ENCODE results near the gene LIN37. TPM values are rescaled to one million over a fixed set of nuclear protein-coding genes. Genes with fewer than 3 reads are reported as not detected.
"Not testable (repeated sequence)": the region's sequence is repeated elsewhere in the genome, so short reads cannot be mapped to it uniquely, and the experiment has no call there.

LIN37 gene
- total RNA-seq, 1 donor from 2014 or later, result 3.0 TPM

GRCh38 chr19:35719402-35720162, 28.8 kb upstream of the LIN37 start:
- DNase-seq (ENCODE audit: low read depth in 2 of 2), result no peak

- no peak for DNase-seq (ENCODE audit: low read depth in 2 of 2)
Observed at GRCh38 chr19:35720163-35720524, 28.2 kb upstream of the LIN37 start.

- DNase-seq (ENCODE audit: low read depth in 2 of 2), result no peak
Observed at GRCh38 chr19:35720648-35721047, 27.7 kb upstream of the LIN37 start.

- no peak for DNase-seq (ENCODE audit: low read depth in 2 of 2)
Observed at GRCh38 chr19:35721374-35721773, 27.0 kb upstream of the LIN37 start.

GRCh38 chr19:35722461-35722860, 25.9 kb upstream of the LIN37 start:
- no peak for DNase-seq (ENCODE audit: low read depth in 2 of 2)

GRCh38 chr19:35722897-35723296, 25.5 kb upstream of the LIN37 start:
- DNase-seq (ENCODE audit: low read depth in 2 of 2), result no peak

- DNase-seq (ENCODE audit: low read depth in 2 of 2), result no peak
Observed at GRCh38 chr19:35723671-35724070, 24.7 kb upstream of the LIN37 start.

- not testable (repeated sequence) for DNase-seq (ENCODE audit: low read depth in 2 of 2)
Observed at GRCh38 chr19:35724132-35724531, 24.2 kb upstream of the LIN37 start.

- no peak for DNase-seq (ENCODE audit: low read depth in 2 of 2)
Observed at GRCh38 chr19:35724560-35724959, 23.8 kb upstream of the LIN37 start.

GRCh38 chr19:35725216-35725861, 23.0 kb upstream of the LIN37 start:
- no peak for DNase-seq (ENCODE audit: low read depth in 2 of 2)

- DNase-seq (ENCODE audit: low read depth in 2 of 2), result no peak
Observed at GRCh38 chr19:35727053-35727955, 21.1 kb upstream of the LIN37 start.

GRCh38 chr19:35727956-35728706, 20.2 kb upstream of the LIN37 start:
- DNase-seq (ENCODE audit: low read depth in 2 of 2), result no peak

- DNase-seq (ENCODE audit: low read depth in 2 of 2), result no peak
Observed at GRCh38 chr19:35729021-35729420, 19.4 kb upstream of the LIN37 start.

- no peak for DNase-seq (ENCODE audit: low read depth in 2 of 2)
Observed at GRCh38 chr19:35729763-35730162, 18.6 kb upstream of the LIN37 start.

GRCh38 chr19:35730326-35730725, 18.1 kb upstream of the LIN37 start:
- DNase-seq (ENCODE audit: low read depth in 2 of 2), result no peak

GRCh38 chr19:35731353-35731752, 17.0 kb upstream of the LIN37 start:
- DNase-seq (ENCODE audit: low read depth in 2 of 2), result no peak

- no peak for DNase-seq (ENCODE audit: low read depth in 2 of 2)
Observed at GRCh38 chr19:35731779-35732405, 16.5 kb upstream of the LIN37 start.

GRCh38 chr19:35732540-35733179, 15.7 kb upstream of the LIN37 start:
- DNase-seq (ENCODE audit: low read depth in 2 of 2), result no peak

GRCh38 chr19:35733180-35734125, 14.9 kb upstream of the LIN37 start:
- no peak for DNase-seq (ENCODE audit: low read depth in 2 of 2)
